ENCODE results near the gene TYRO3. TPM values are rescaled to one million over a fixed set of nuclear protein-coding genes. Genes with fewer than 3 reads are reported as not detected.
A peak's percentile ranks its signal among the peaks of the same experiment; 100 is the strongest.
"Not testable (repeated sequence)": the region's sequence is repeated elsewhere in the genome, so short reads cannot be mapped to it uniquely, and the experiment has no call there.

TYRO3 gene
- polyA plus RNA-seq, 1 donor = 36.6 TPM

GRCh38 chr15:41562244-41562643, 3.2 kb downstream of the TYRO3 start:
- Histone ChIP-seq H3K27ac (ENCODE audit: low read length) (peak overlapping the region; percentile 37), H3K36me3 (ENCODE audit: control insufficient read depth, insufficient read depth, low read length) (peaks cover 38% of the 10 kb centered on the region), H3K4me3 (ENCODE audit: low read length) (no peak overlapping the region), H3K9me3 (ENCODE audit: control insufficient read depth, low read depth, low read length) (no peaks in the 10 kb centered on the region), H3K4me1 (ENCODE audit: control insufficient read depth, insufficient read depth, low read length) (peaks cover 79% of the 10 kb centered on the region), H3K27me3 (ENCODE audit: control insufficient read depth, insufficient read depth, low read length) (no peaks in the 10 kb centered on the region)
- no CpG with 5 or more reads among the region's 5 CpGs for WGBS (ENCODE audit: insufficient coverage, low lambda C conversion rate)
- DNase-seq = peak in 1 of 2 donors; percentile 7

DNA sequence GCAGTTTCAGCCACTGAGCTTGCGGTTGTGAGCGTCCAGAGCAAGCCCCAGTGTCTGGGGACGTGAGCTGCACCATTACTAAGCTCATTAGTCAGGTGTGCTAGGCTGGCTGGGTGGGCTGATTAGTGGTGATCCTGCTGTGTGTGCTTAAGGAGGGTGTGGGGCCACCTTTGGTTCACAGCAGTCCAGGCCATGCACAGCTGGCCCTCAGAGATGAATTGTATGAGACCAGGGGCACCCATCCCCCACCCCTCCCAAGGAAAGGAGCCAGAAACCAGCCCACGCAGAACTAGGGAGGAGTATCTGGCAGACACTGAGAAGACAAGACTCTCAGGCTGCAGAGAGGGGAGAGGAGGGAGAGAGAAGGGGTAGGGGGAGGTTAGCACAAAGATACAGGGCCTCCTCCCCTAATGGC, 3.8 kb downstream of the TYRO3 start:
- H3K9me3 ChIP-seq (ENCODE audit: control insufficient read depth, low read depth, low read length) = no peaks in the 10 kb centered on the region
- H3K4me1 ChIP-seq (ENCODE audit: control insufficient read depth, insufficient read depth, low read length) = peaks cover 82% of the 10 kb centered on the region
- DNase-seq = peak in 1 of 2 donors; percentile 62
- peaks cover 40% of the 10 kb centered on the region for H3K36me3 ChIP-seq (ENCODE audit: control insufficient read depth, insufficient read depth, low read length)
- WGBS (ENCODE audit: insufficient coverage, low lambda C conversion rate) = no CpG with 5 or more reads among the region's 4 CpGs
- peak overlapping the region; percentile 37 for H3K27ac ChIP-seq (ENCODE audit: low read length)
- no peak overlapping the region for H3K4me3 ChIP-seq (ENCODE audit: low read length)
- no peaks in the 10 kb centered on the region for H3K27me3 ChIP-seq (ENCODE audit: control insufficient read depth, insufficient read depth, low read length)

- no peaks in the 10 kb centered on the region for H3K27me3 ChIP-seq (ENCODE audit: control insufficient read depth, insufficient read depth, low read length)
- H3K36me3 ChIP-seq (ENCODE audit: control insufficient read depth, insufficient read depth, low read length) = peaks cover 40% of the 10 kb centered on the region
Observed at GRCh38 chr15:41564286-41564959, 5.4 kb downstream of the TYRO3 start.

GRCh38 chr15:41564960-41565502, 6.0 kb downstream of the TYRO3 start:
- no peak overlapping the region for H3K4me3 ChIP-seq (ENCODE audit: low read length)
- no peak for DNase-seq
- H3K4me1 ChIP-seq (ENCODE audit: control insufficient read depth, insufficient read depth, low read length) = peaks cover 88% of the 10 kb centered on the region
- H3K27me3 ChIP-seq (ENCODE audit: control insufficient read depth, insufficient read depth, low read length) = no peaks in the 10 kb centered on the region
- no peak overlapping the region for H3K27ac ChIP-seq (ENCODE audit: low read length)
- no peaks in the 10 kb centered on the region for H3K9me3 ChIP-seq (ENCODE audit: control insufficient read depth, low read depth, low read length)
- peaks cover 46% of the 10 kb centered on the region for H3K36me3 ChIP-seq (ENCODE audit: control insufficient read depth, insufficient read depth, low read length)
- WGBS (ENCODE audit: insufficient coverage, low lambda C conversion rate) = no CpG with 5 or more reads among the region's 8 CpGs

More at GRCh38 chr15:41564286-41564959, 5.4 kb downstream of the TYRO3 start:
- no peaks in the 10 kb centered on the region for H3K9me3 ChIP-seq (ENCODE audit: control insufficient read depth, low read depth, low read length)
- DNase-seq = peak; percentile 58 to 72
- peak overlapping the region; percentile 4 for H3K27ac ChIP-seq (ENCODE audit: low read length)
- no peak overlapping the region for H3K4me3 ChIP-seq (ENCODE audit: low read length)
- peaks cover 89% of the 10 kb centered on the region for H3K4me1 ChIP-seq (ENCODE audit: control insufficient read depth, insufficient read depth, low read length)
- no CpG with 5 or more reads among the region's 7 CpGs for WGBS (ENCODE audit: insufficient coverage, low lambda C conversion rate)

DNA sequence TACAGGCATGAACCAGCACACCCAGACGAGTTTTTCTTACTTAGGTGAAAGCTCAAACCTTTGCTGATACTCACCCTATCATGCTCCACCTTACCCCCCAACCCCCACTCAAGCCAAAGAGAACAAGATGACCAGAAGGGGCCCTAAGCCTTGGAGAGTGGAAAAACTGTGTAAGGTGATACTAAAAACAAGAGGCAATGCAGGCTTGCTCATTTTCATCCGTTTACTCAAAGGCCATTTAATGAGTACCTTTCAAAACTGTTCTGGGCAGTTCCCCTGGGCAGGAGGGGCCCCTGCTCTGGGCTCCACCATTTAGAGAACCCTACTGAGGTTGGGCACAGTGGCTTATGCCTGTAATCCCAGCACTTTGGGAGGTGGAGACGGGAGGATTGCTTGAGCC, 6.7 kb downstream of the TYRO3 start:
- peaks cover 82% of the 10 kb centered on the region for H3K4me1 ChIP-seq (ENCODE audit: control insufficient read depth, insufficient read depth, low read length)

DNA sequence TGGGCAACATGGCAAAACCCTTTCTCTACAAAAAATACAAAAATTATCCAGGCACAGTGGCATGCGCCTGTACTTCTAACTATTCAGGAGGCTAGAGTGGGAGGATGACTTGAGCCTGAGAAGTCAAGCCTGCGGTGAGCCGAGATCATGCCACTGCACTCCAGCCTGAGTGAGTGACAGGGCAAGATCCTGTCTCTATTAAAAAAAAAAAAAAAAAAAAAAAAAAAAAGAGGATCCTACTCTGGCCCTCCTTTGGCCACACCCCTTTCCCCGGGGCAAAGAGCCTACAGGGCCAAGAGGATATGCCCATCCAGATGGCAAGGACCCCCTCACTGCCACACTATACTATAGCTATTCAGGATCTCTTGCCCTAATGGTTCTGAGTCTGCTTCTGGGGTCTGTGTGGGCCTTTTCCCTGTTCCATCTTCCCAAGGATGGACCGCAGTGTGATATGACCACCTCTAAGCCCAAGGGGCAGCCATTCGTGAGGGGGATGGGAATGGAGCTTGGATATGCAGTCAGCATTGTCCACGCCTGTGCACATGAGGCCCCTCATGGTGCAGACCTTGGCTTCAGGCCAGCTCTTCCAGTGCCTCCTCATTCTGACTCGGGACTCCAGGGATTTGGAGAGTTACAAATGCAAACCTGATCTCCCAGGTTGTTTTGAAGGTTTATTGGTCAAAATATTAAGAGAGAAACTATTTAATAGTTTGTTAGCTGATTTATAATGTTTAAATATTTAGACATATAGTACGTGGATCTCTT, 7.3 kb downstream of the TYRO3 start:
- DNase-seq = peak in 1 of 2 donors; percentile 40
- peak overlapping the region; percentile 90 for H3K27ac ChIP-seq (ENCODE audit: low read length)
- H3K4me1 ChIP-seq (ENCODE audit: control insufficient read depth, insufficient read depth, low read length) = peaks cover 77% of the 10 kb centered on the region
- peaks cover 54% of the 10 kb centered on the region for H3K36me3 ChIP-seq (ENCODE audit: control insufficient read depth, insufficient read depth, low read length)
- H3K4me3 ChIP-seq (ENCODE audit: low read length) = no peak overlapping the region
- H3K9me3 ChIP-seq (ENCODE audit: control insufficient read depth, low read depth, low read length) = no peaks in the 10 kb centered on the region
- H3K27me3 ChIP-seq (ENCODE audit: control insufficient read depth, insufficient read depth, low read length) = no peaks in the 10 kb centered on the region
- no CpG with 5 or more reads among the region's 9 CpGs for WGBS (ENCODE audit: insufficient coverage, low lambda C conversion rate)

More for the DNA sequence above, 6.7 kb downstream of the TYRO3 start:
- DNase-seq = no peak
- H3K4me3 ChIP-seq (ENCODE audit: low read length) = no peak overlapping the region
- no CpG with 5 or more reads among the region's 3 CpGs for WGBS (ENCODE audit: insufficient coverage, low lambda C conversion rate)
- peaks cover 53% of the 10 kb centered on the region for H3K36me3 ChIP-seq (ENCODE audit: control insufficient read depth, insufficient read depth, low read length)
- H3K27me3 ChIP-seq (ENCODE audit: control insufficient read depth, insufficient read depth, low read length) = no peaks in the 10 kb centered on the region
- no peaks in the 10 kb centered on the region for H3K9me3 ChIP-seq (ENCODE audit: control insufficient read depth, low read depth, low read length)
- no peak overlapping the region for H3K27ac ChIP-seq (ENCODE audit: low read length)

DNA sequence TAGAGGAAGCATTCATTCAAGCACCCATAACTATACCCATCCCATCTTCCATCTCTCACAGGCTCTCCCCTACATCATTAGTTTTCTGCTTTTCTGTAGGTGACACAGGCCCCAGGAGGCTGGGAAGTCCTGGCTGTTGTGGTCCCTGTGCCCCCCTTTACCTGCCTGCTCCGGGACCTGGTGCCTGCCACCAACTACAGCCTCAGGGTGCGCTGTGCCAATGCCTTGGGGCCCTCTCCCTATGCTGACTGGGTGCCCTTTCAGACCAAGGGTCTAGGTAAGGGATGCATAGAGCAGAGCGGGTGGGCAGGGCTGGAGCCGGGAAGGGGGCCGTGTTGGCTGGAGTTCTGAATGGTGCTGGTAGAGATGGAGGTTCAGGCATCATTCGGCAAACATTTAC, 8.2 kb downstream of the TYRO3 start:
- no peaks in the 10 kb centered on the region for H3K27me3 ChIP-seq (ENCODE audit: control insufficient read depth, insufficient read depth, low read length)
- H3K9me3 ChIP-seq (ENCODE audit: control insufficient read depth, low read depth, low read length) = no peaks in the 10 kb centered on the region
- peaks cover 56% of the 10 kb centered on the region for H3K36me3 ChIP-seq (ENCODE audit: control insufficient read depth, insufficient read depth, low read length)
- H3K27ac ChIP-seq (ENCODE audit: low read length) = peak overlapping the region; percentile 90
- no peak for DNase-seq
- WGBS (ENCODE audit: insufficient coverage, low lambda C conversion rate) = no CpG with 5 or more reads among the region's 6 CpGs
- H3K4me1 ChIP-seq (ENCODE audit: control insufficient read depth, insufficient read depth, low read length) = peaks cover 68% of the 10 kb centered on the region
- H3K4me3 ChIP-seq (ENCODE audit: low read length) = no peak overlapping the region

DNA sequence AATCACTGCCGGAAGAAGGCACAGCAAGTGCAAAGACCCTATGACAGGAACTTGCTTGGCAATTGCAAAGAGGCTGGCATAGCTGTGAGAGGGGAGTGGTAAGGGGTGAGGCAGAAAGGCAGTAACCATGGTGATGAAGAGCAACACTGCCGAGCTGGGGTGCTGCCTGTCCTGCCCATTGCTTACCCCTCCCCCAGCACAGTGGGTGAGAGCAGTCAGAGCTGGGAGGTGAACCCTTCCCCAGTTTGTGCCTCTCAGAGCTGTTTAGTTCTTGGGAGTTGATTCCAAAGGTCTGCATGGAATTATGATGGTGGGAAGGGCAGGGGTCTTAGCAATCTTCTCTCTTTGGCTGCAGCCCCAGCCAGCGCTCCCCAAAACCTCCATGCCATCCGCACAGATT, 8.8 kb downstream of the TYRO3 start:
- H3K9me3 ChIP-seq (ENCODE audit: control insufficient read depth, low read depth, low read length) = no peaks in the 10 kb centered on the region
- DNase-seq = peak; percentile 74 to 85
- peaks cover 62% of the 10 kb centered on the region for H3K4me1 ChIP-seq (ENCODE audit: control insufficient read depth, insufficient read depth, low read length)
- H3K4me3 ChIP-seq (ENCODE audit: low read length) = no peak overlapping the region
- peak overlapping the region; percentile 90 for H3K27ac ChIP-seq (ENCODE audit: low read length)
- no peaks in the 10 kb centered on the region for H3K27me3 ChIP-seq (ENCODE audit: control insufficient read depth, insufficient read depth, low read length)
- peaks cover 56% of the 10 kb centered on the region for H3K36me3 ChIP-seq (ENCODE audit: control insufficient read depth, insufficient read depth, low read length)
- no CpG with 5 or more reads among the region's 4 CpGs for WGBS (ENCODE audit: insufficient coverage, low lambda C conversion rate)

GRCh38 chr15:41568350-41569017, 9.5 kb downstream of the TYRO3 start:
- peak; percentile 90 to 92 for DNase-seq
- peak overlapping the region; percentile 90 for H3K27ac ChIP-seq (ENCODE audit: low read length)
- H3K36me3 ChIP-seq (ENCODE audit: control insufficient read depth, insufficient read depth, low read length) = peaks cover 61% of the 10 kb centered on the region
- peaks cover 55% of the 10 kb centered on the region for H3K4me1 ChIP-seq (ENCODE audit: control insufficient read depth, insufficient read depth, low read length)
- H3K9me3 ChIP-seq (ENCODE audit: control insufficient read depth, low read depth, low read length) = no peaks in the 10 kb centered on the region
- no peaks in the 10 kb centered on the region for H3K27me3 ChIP-seq (ENCODE audit: control insufficient read depth, insufficient read depth, low read length)
- H3K4me3 ChIP-seq (ENCODE audit: low read length) = no peak overlapping the region
- no CpG with 5 or more reads among the region's 8 CpGs for WGBS (ENCODE audit: insufficient coverage, low lambda C conversion rate)

DNA sequence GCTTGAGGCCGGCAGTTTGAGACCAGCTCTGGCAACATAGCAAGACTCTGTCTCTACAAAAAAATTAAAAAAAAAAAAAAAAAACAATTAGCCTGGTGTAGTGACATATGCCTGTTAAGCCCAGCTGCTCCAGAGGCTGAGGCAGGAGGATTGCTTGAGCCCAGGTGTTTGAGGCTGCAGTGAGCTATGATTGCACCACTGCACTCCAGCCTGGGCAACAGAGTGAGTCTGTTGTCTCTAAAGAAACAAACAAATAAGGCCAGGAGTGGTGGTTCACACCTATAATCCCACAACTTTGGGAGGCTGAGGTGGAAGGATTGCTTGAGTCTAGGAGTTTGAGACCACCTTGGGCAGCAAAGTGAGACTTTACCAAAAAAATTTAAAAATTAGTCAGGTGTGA, 10.2 kb downstream of the TYRO3 start:
- not testable (repeated sequence) for H3K27ac ChIP-seq (ENCODE audit: low read length); H3K9me3 ChIP-seq (ENCODE audit: control insufficient read depth, low read depth, low read length); DNase-seq; H3K4me3 ChIP-seq (ENCODE audit: low read length); H3K27me3 ChIP-seq (ENCODE audit: control insufficient read depth, insufficient read depth, low read length)
- Histone ChIP-seq H3K36me3 (ENCODE audit: control insufficient read depth, insufficient read depth, low read length) (peaks cover 64% of the 10 kb centered on the region), H3K4me1 (ENCODE audit: control insufficient read depth, insufficient read depth, low read length) (peaks cover 48% of the 10 kb centered on the region)
- 83% methylated on average over 1 of the region's 1 CpG for WGBS (ENCODE audit: insufficient coverage, low lambda C conversion rate)
